HG02981 (cell line): ENCODE measurements around the gene ABLIM3.

ENCODE experiments used
- ATAC-seq: cut with Tn5 transposase; IDR thresholded peaks from one replicate; pipeline ENCODE4 v1.9.1; 2021; ENCODE audit warnings: mild to moderate bottlenecking, moderate library complexity; ENCODE audit not compliant: unreplicated experiment

The ABLIM3 gene

DNA sequence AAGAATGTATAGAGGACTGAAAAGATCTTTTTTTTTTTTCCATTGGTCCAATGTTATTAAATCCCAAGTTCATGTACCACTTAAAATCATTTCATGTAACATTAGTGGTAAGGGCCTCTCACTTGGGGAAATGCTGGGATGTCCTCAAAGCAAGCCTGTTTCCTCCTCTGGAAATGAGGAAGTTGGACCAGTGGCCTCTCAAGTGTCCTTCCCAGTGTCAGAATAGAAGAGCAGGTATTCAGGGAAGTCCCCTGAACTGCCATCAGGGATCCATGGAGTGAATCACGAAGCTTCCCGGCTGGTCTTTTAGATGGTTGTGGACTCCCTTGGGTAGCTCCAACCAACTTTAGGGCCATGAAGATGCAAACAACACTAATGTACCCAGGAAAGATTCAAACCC is 75.2 kb downstream of the ABLIM3 start:
- no peak for ATAC-seq

DNA sequence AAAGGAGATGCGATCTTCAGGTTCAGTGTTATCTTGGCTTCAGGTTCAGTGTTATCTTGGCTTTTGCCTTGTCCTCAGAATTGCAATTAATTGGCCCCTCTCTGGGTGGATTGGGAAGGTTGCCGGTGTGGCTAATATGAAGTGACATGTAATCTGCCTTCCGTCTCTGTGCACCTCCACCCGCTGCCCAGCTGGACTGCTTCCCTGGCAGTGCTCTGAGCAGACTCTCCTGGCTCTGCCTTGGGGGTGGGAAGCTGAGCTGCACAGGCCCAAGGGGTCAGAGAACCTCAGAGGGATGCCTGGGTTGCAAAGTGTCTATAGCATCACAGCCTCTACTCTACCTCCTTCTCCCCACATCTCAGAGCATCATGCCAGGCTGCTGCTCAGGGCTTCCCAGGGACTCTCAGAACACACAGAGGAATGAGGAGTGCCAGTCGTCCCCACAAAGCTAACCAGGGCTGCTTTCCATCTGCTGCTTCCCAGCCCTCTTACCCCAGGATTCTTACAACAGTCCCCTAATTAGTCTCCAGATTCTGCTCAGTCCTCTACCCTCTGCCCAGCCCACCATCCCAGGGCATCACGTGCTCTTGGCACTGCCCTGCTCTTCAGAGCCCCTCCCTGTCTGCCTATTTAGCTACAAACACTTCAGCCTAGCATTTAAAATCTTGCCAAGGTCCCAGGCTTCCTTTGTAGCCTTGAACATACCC is 76.0 kb downstream of the ABLIM3 start:
- ATAC-seq, result no peak

DNA sequence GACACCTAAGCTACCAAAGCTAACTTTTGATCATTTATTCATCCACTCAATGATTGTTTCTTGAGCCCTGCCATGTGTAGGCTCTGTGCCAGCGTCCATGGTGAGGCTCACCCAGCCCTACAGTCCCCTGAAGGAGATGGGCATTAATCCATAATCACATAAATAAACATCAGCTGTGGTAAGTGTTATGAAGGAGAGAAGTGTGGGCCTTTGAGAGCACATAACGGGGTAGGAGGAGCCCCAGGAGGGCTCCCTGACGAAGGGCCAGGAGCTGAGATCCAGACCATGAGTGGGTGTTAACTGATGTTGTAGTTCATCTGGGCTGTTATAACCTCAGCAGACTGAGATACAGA is 76.5 kb downstream of the ABLIM3 start:
- no peak for ATAC-seq

DNA sequence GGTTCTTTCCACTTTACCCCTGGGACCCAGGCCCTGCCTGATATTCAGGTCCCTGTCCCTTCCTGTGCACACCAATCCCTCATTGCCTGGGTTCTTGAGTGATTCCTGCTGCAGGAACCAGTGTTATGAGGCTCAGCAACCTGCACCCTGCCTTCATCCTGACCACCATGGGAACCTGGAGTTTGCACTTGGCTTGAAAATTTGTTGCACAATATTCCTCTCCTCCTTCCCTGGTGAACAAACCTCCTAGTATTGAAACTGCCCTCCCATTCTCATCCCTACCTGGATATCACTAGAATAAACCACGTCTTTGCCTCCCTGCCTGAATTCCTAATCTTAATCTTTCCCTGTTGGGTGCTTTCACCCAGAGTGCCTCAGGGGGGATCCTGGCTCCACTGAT is 78.3 kb downstream of the ABLIM3 start:
- no peak for ATAC-seq

DNA sequence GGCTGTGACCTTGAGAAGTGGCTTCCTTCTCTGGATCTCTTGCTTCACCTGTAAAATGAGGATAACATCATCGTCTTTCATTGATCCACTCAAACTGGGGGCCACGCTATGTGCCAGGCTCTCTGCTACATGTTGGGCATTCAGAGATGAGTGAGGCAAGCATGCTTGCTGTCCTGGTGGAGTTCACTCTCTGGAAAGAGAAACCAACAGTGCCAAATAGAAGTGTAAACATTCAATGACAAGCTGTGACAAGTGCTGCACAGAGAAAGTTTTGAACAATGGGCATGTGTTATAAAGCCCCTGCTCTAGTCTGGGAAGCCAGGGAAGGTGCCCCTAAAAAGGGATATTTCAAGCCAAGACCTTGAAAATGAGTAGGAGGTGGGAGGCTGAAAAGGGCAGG is 79.5 kb downstream of the ABLIM3 start:
- no peak for ATAC-seq

DNA sequence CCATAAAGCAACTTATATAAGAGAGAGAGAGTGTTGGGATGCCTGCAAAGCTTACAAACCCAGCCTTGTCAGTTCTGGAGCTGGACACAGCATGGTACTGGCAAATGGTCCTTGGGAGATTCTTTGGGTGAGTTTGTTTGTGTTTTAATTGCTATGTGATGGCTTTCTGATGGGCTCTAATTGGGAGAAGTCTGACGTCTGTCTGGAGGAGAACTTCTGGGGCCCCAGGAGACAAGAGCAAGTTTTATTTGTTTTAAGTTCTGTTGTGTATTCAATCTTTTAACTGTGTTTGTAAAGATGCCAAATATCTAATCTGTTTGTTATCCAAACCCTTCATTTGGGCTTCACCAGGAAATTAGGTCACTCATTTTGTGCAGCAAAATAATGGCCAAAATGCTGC is 80.0 kb downstream of the ABLIM3 start:
- no peak for ATAC-seq

DNA sequence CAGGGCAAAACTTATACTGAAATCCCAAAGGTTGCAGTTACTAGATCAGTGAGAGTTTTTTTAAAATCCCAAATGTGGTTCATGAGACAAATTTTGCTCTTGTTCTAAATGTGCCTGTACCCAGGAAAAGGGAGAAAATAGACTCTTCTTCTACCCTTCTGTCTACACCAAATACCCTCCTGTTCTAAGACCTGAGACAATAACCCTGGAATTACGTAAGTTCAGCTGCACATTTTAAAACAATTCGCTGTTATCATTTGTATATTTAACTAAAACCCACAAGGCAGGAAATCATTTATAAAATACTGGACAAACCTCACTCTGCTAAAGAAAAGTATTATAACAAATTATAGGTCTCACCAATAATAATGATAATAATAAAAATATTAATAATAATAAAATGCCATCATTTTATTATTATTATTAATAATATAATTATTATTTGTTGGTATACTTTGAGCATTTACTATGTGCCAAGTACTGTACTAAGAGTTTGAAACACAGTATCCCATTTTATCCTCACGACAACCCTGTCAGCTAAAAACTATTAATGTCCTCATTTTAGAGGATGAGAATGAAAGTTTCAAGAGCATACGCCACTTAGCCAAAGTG is 80.5 kb downstream of the ABLIM3 start:
- no peak for ATAC-seq

DNA sequence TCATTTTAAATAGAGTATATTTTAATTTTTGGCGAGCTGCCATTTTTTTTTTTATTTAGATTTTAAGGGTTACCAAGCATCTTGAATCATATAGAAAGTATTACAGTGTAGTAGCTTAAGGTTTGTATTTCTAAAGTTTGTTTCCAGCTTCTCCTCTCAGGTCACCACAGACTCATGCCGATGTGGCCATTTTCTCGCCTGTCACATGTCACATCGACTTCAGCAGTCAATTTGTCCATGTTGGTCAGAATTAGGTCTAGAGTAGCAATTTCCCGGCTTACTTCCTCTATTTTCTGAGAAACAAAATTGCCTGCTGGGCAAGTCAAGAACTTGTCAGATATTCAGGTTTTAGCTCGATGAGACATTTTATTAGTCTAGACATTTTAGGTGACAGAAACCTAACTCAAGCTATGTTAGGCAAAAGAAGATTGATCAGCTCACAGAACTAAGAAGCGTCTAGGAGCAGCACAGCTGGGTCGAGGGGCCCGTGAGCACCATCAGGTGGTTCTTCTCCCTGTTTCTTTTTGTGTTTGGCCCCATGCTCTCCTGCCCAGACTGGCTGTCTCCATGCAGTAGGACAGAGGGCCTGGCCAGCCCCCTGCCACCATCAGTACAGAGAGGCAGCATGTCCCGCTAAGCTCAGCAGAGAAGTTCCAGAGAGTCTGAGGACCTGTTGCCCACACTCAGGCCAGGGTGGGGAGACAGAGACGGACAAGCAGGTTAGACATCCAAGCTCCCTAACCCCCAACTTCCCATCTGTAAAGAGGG is 82.0 kb downstream of the ABLIM3 start:
- ATAC-seq, result no peak

DNA sequence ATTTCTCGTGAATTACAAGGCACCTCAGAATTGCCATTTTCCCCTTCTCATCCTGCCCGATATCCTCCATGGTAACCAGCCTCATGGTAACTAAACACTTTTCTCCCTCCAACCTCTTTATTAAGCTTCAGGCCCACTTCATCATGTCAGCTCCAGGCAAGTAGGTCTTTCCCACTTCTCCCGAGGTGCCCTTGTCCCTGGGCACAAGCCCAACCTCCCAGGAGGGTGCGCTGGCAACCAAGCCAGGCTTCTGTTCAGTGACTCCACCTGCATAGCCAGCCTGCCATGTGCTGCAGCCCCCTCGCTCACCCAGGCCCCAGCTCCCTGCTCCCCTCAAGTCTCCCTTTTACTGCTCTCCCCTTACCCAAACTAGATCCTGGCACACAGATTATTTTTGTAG is 83.0 kb downstream of the ABLIM3 start:
- no peak for ATAC-seq

DNA sequence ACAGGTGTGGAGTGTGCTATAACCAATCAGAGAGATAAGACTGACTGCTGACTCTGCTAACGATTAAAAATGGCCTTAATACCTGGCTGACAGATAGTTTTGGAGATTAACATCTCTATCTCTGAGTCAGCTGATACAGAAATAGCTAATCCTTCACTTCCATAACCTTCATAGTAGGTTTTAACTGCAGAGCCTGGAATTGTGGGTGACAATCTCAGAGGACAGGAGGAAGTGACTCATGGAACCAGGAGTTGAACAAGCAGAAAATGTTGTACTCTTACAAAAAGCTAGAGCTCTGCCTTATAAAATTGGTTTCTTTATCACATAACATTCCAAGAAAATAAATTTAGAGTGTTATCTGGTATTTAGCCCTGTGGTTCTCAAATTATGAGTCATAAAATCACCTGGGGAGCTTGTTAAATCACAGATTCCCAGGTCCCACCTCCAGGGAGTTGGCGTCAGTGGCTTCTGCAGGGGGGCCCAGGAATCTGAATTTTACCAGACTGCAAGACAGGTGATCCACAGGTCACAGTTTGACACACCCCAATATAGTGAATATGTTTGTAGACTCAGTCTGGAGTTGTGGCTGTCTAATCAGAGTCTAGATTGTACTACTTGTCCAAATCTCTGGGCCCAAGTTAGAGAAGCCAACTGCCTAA is 86.0 kb downstream of the ABLIM3 start:
- no peak for ATAC-seq

DNA sequence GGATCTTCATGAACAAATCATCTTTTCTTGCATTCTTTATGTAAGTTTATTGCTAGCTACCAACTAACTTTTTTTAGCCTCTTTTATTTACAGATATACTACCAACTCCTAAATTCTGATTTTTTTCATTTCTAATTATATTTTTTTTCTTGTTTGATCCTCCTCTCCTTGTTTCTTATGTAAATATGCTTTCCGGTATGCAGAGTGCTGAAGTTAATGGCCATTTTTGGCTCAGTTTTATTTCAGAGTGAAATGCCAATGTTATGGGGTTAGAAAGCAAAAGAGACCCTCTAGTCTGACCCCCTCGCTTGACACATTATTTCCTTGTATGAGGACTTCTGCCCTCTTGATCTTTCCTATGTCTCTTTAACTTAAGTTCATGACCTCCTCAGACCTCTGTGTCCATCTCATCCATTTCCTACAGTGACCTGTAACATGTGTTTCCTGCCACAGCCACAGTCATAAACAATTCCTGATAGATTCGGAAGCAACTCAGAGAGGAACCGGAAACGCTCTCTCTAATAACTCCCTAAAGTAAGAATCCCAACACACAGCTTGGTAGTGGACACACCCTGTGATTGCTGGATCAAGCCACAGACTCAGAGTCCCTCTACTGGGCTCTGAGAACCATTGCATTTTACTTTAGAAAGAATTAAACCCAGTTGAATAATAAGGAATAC is 87.5 kb downstream of the ABLIM3 start:
- ATAC-seq, result no peak

DNA sequence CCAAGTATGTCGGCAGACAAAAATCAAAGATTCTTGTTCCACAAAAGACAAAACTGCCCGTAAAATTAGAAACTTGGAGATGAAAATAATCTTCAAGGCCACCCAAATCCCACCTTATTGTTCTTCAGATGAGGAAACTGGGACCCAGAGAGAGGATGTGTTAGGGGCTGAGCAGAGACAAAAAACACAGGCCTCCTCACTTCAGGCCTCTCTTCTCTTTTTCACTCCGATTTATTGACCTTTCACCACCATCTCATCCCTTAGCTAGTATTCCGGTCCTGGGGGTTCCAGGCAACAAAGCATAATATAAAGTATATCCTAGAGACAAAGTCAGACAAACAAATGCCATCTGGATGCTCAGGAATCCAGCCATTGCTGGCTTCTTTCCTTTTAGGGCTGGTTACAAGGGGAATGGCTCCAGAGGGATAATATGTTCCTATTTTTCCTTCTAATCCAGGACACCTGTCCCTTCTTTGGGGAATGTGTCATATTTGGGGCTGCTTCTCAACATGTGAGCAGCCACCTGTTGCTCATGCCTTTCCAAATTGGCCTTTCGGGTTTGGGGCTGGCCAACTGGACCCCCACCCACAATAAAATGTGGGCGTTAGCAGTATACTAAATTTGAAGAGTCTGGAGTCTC is 88.1 kb downstream of the ABLIM3 start:
- no peak for ATAC-seq

DNA sequence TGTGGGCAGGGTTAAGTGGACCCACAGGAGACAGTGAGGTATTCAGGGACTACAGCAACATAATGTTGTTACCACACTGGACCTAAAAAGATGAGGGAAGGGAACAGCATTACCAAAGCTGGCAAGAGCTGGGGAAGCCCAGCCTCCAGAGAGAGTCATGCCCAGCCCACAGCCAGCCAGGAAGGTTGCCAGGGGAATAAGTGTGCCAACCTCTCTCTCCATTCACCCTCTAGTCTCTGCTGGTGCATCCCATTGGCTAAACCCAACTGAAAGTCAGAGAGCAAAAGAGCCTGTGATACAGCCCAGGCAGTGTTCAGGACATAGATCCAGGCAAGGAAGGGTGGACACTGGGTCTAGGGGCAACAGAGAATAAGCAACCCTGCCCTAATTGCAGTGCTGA is 94.5 kb downstream of the ABLIM3 start:
- no peak for ATAC-seq

DNA sequence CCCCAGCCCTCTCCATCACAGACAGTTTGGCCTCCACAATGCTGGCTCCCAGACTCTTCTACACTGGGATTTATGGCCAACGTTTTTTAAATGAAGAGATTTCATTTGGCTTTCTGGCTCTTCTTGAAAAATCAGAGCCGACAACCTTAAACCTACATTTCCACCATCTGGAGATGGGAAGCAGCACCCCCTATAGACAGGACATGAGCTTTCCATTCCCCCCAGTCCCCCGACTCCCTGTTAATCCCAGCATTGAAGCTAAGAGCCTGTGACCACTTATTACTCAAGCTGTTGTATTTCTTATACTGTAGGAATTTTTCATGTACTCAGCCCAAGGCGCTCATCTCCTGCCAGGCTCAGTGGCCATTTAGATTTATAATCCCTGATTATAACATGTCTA is 96.4 kb downstream of the ABLIM3 start:
- no peak for ATAC-seq

DNA sequence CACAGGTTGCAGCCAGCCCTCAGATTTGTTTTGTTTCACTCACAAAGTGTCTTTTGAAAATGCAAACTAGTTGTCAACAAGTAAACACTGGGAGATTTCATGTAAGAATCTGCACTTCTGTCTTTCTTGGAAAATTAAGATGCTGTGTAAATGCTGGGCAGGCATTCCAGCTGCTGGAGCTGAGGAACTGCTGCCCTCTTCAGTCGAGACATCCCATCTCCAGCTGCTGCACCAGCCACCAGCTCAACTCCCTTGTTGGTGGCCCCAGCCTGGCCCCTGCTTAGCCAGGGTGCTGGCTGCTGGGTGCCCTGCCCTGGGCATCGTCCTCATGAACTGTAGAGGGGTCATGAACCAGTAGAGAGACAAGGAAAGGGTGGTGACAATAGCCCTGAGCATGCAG is 97.2 kb downstream of the ABLIM3 start:
- no peak for ATAC-seq

DNA sequence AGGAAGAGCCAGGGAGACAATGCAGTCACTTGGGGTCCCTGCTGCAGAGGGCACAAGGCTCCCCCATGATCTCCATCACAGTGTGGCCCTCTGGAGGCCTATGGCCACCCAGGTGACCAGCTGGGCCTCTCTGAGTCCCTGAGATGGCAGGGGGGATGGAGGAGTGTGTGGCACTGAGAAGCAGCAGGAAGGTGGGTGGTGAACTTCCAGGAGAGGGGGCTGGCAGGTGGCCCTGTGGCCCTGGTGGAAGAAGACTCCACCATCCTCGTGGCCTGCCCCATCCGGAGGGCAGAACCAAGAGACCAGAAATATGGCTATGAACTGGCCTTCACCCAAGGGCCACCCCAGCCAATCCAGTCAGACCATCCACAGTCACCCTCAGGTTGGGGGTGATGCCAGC is 98.6 kb downstream of the ABLIM3 start:
- ATAC-seq, result no peak

DNA sequence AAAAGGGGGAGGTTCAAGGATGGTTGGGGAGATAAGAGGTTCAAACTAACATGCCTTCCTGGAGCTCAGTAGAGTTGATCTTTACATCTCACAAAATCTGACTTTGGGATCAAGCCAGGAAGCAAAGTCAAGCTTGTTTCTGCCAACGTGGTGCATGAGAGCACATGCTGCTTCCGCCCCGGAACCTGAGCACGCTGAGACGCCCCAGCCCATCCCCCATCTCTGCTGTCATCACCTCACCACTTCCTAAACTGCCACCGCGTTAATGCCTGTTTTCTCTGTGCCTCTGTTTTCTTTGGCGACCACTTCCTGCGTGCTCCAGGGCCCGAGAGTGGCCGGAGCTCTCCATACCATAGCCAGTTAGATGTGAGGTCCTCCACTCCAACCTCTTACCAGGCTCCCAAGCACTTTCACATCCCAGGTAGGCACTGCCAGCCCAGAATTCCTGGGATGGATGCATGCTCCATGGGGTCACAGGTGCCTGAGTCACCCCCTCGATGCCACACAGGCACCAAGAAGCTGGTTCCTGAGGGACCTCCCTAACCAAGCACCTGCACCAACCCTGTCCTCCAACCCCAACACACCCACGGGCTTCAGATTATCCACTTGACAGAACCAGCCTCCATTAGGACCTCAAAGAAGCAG is 99.2 kb downstream of the ABLIM3 start:
- peak; percentile 84 for ATAC-seq

DNA sequence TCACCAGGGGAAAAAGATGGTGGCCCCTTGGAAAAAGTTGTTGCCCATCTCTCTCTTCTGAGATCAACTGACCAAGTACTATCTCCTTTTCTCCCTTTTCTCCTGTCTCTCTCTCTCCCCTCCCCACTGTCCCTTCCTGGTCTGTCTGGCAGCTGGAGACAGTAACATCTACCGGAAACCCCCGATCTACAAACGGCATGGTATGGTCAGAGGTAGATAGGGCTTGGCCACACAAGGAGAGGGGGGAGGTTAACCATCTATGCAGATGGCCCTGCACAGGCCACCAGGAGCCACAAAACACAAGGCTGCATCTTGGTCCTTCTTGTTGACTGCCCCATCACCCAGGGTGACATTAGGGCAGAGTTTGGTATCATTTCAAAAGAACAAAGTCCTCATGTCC is 101.0 kb downstream of the ABLIM3 start:
- ATAC-seq, result no peak

DNA sequence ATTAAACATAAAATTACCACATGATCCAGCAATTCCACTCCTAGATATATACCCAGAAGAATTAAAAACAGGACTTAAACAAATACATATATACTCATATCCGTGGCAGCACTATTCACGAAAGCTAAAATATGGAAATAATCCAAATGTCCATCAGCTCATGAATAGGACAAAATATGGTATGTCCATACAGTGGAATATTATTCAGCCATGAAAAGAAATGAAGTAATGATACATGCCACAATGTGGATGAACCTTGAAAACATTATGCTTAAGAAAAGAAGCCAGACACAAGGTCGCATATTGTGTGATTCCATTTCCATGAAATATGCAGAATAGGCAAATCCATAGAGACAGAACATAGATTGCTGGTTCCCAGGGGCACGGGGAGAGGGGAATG is 105.6 kb downstream of the ABLIM3 start:
- no peak for ATAC-seq

DNA sequence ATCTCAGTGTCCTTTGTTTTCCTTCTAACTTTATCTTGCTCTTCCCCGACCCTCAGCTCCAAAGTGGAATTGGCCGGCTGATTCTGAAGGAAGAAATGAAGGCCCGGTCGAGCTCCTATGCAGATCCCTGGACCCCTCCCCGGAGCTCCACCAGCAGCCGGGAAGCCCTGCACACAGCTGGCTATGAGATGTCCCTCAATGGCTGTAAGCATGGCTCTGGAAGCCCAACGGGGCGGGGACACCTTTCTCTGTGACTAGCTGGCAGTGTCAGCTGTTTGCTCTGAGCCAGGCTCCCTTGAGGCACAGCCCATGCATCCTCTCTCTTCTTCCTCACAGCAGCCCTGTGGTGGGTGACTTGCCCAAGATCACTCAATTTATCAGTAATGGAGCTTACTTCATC is 106.4 kb downstream of the ABLIM3 start:
- ATAC-seq, result no peak
